SHP77 treated with DMSO at 0.1 percent for 48 hours (cell line): ENCODE data around the gene FILIP1L.

Experiments
- DNase-seq: peaks from one replicate; lab custom pipeline; 2025; lab: John Stamatoyannopoulos, UW

The FILIP1L gene

DNA sequence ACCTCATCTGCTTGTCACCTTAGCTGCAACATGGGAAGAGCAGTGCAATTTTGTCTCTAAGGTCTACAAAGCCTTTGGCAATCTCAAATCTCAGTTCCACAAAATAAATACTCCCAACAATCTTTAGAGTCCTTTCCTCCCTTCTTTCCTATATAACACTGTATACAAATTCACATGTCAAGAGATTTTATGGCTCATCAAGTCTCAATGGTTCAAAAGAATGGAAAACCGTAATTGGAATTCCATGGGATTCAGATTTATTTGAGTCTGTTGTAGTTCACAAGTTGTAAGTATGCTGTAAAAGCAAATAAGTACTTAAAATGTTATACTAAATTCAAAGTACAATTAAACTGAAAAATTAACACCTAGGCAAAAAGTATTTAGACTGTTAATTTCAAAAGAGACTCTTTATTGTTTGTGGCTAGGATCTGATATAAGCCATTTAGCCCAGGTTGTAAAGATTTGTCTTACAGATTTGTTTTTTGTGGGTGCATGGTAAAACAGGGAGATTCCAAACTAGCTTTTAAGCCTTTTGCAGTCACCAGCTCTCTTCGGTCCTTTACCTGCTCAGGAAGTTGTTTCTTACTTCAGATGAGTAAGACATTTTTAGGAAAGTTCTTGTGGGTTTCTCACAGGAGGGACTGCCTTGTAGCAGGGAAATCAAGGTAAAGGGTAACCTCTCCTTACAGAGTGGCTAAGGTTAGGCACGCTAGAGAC is 246.5 kb downstream of the FILIP1L start:
- DNase-seq, result no peak

DNA sequence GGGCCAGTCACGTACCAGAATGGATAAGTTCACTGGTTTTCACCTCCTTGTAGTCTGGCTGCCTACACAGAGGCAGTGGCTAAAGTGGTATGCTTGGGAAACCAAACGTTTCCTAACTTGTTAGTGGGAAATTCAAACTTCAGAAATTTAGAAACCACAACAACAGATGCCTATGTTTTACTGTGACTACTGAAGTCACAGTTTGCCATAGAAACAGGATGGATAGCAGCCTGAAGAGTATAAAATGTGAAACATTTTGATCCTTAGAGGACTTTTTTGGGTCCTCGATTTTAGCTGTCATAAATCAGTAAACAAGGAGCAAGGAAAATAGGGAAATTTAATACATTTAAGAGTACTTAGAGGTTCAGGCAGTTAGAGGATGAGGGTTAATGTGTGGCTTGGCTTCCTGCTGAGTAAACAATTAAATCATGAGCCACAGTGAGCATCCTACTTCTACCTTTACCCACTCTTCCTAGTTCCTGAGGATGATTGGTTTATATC is 248.0 kb downstream of the FILIP1L start:
- no peak for DNase-seq

DNA sequence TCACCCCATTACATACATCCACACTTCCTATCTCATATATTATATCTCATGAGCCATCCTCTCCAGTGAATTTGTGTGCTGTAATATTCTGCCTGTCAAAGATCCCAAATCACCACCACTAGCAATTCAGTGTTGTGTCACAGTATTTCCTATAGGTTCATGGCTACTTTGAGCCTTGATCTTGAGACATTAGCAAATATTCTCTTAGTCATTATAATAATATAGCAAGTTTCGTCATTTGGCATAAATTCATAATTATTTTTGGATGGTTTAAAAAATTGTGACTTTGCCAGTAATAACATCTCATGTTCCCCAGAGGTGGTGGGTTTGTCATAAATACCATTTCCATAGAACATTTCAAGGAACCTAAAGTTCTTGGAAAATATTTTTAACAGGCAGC is 249.0 kb downstream of the FILIP1L start:
- DNase-seq, result no peak

DNA sequence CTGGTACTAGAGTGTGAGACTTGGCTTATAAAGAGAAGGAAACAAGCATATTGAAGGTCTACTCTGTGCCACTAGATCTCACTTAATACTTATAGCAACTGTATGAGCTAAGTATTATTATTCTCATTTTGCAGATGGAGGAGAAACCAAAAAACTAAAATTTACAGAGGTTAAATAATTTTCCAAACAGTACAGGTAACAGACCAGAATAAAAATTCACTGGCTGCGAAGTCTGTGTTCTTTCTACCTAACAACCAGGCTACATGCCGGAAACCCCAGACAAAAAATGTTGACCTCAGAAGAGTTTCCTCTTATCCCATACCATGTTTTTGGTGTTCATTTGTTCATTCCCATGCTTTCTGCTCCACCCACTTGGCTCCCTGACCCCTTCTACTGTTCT is 250.0 kb downstream of the FILIP1L start:
- DNase-seq, result no peak

DNA sequence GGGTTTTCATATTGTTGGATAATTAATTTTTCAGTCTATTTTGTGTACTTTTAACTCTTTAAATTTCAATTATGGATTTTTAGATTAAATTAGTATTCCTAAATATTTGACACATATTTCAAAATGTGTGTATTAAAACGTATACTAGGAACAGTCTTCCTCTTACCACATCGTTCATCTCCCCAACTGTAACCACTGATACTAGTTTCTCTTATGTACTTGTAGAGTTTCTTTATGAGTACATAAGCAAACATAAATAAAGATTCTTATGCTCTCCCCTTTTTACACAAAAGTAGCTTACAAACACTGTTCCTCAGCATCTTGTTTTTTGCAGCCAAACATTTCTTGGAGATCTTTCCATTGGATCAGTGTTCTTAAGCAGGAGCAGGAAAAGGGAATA is 250.7 kb downstream of the FILIP1L start:
- no peak for DNase-seq

DNA sequence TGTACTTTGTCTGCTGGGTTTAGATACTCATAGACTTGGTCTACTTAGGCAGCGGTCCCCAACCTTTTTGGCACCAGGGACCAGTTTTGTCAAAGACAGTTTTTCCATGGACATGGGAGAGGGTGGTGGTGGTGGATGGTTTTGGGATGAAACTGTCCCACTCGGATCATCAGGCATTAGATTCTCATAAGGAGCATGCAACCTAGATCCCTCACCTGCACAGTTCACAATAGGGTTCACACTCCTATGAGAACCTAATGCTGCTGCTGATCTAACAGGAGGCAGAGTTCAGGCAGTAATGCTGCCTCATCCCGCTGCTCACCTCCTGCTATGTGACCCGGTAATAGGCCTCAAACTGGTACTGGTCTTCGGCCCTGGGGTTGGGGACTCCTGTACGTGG is 251.3 kb downstream of the FILIP1L start:
- no peak for DNase-seq

DNA sequence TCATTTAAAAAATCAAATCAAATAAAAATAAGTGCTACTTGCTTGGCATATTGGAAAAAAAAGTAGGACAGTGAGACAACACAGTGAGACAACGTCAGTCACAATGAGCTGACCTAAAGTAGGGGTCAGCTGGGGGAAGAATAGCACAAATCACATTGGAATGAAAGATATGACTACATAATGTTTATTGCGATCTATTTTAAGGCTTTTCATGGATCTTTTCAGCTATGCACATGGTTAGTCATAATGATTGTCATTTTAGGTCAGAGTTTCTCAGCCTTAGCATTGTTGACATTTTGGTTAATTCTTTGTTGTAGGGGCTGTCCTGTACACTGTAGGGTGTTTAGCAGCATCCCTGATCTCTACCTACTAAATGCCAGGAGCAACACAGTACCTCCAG is 252.1 kb downstream of the FILIP1L start:
- no peak for DNase-seq

DNA sequence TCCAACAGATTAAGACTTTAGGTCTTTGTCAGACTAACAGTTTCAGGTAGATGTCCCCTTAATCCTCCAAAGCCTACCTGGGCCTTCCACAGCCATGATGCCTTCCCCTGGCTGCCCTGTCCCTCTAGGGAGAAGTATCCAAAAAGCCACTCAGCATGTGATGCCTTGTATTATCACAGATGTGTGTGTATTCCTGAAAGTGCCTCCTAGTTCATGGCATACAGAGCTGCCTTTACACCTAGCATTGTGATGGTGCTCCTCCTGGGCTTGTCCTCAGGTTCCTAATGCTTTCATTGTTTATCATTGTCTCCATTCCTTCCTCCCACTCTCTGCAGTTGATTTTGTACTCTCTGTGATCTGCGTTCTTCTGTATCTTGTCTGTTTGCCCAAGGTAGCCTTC is 253.1 kb downstream of the FILIP1L start:
- DNase-seq, result no peak

DNA sequence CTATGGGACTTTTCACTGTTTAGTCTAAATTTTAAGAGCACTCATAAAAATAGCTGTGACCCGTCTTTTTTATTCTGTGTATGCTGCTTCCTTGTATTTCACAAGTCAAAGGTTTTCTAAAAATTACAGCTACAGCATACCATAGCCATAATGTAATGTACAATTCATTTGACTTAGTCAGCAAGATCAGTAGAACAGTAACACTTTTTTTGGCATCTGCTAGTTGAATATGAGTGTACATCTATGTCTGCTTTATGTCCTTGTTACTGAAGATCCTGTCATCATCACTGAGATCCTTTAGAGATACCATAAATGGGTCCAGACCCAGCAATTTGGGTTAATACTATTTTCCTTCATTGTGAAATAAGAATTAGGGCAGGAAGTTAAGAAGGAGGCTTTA is 254.5 kb downstream of the FILIP1L start:
- DNase-seq, result no peak

DNA sequence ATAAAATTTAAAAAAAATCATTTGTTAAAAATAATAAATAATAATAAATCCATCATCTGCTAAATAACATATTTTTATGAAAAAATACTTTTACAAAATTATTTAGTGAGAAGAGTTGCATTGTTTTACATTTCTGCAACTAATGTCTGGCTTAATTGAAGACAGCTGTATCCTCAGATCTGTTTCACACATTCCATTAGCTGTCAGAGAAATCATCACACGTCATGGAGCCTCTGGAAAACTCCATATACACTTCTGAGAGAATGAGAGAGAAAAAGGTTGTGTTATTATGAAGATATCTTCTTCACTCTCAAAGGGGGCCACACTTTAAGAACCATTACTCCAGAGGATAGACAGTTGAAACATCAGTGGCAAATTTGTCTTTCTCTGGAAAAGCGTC is 255.8 kb downstream of the FILIP1L start:
- no peak for DNase-seq

DNA sequence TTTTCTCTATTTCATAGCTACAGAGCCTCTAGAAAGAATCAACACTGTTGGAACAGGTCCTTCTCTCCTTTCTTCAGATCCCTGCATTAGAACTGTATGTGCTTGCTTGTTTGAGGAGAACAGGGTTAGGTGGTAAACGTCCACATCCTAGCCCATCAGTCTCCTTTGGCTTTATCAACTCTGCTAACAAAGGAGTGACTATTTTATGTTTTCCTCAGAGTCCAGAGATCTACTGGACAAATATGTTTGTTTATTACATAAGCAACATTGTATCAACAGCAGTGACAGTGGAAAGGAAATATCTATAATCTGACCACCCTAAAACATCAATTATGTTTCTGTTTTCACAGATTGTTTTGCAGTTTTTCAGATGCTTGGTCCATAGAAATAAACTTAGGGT is 257.0 kb downstream of the FILIP1L start:
- no peak for DNase-seq

DNA sequence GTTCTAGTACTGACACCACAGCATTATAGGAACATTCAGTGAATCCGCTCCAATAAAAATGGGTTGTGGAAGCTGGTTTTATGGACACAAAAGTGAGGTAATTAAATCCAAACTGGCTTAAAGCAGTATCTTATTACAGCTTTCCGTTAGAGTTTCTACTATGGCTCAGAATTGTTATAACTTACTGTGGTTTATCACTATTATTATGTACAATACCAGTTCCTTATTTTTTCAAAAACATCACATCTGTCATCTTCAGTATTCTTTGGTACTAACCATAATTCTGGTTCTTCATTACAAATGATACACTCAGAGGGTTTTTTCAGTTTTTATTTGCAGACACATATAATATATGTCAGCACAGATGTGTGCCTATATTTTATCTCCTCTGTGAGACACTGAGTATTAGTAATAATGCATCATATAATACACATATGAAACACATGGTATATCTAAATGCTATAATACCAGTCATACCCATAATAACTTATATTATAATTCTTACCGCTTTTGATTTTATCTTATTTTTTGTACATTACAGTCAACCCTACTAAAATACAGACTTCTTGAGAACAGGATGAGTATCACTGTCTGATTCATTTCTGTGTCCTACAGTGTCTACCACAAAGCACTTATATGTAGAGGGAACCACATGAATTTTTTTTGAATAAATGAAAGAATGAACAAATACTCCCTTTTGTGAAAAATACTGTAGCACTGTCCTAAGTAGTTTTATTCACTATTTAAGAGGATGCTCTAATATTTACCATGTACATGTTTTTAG is 257.7 kb downstream of the FILIP1L start:
- DNase-seq, result no peak

DNA sequence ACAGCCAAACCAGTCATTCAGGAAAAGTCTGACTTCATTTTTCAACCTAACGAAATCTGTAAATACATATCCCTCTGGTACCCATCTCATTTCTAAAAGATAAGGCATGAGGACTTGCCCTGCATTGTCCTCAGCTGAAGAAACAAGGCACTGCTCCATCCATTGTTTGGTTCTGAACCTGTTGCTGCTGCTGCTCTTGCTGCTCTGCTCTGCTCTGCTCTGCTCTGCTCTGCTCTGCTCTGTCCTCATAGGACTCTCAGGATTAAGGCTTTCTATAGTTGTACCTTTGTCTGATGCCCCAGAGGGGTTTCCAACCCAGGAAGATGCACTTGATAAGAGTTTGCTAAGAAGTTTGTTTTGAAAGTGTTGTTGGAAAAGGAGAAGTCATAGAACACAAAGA is 258.4 kb downstream of the FILIP1L start:
- DNase-seq, result no peak

DNA sequence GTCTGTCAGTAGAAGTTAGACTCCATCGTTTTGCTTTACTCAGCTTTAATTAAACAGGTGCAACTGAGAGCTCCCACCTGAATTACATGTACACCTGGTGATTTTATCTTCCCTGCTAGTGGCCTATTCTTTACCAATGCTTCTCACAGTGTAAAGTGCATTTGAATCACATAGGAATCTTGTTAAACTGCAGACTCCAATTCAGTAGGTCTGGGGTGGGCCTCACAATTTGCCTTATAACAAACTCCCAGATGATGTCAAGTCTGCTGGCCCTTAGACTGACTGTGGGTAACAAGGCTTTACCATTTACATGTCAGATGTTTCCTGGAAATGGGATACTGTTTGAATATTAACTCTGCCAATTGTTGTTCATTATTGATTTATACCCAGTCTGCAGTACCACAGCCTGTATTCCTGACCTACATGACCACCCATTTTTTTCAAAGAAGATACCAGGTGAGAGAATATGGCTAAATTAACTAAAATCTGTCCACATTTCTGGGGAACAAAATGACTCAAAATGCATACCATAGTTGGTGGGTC is 259.5 kb downstream of the FILIP1L start:
- DNase-seq, result no peak

DNA sequence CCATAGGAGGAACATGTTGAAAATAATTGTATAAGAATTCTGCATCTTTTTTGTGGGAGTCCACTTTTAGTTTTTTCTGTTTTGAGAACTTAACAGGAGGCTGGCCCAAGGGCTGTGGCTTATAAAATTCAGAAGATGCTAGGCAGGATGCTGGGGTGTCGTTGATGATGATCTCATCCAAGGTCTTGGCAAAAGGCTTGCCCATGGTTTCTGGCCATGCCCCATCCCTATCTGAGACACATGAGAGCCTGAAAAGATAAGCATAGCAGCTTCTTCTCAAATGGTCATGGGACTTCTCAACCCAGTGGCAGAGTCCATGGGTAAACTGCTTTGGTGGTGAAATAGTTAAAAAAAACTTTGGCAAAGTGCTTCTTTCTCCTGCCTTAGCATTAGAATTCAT is 261.4 kb downstream of the FILIP1L start:
- DNase-seq, result no peak

DNA sequence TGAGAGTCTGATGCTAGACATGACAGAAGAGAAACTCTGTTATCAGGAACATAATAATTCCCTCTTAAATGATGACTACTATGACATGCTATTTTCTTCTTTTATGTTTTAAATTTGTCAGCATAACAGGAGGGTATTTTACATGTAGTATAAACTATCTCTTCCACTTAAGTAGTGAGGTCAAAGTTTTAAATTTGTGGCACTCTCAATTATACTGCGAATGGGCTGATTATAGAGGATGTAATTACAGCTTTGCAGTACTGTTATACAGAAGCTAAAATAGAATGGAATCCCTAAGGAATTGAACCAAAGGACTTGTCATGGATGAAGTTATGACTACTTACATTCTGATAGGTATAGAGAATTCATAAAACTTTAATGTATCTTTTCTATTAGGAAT is 262.3 kb downstream of the FILIP1L start:
- no peak for DNase-seq

DNA sequence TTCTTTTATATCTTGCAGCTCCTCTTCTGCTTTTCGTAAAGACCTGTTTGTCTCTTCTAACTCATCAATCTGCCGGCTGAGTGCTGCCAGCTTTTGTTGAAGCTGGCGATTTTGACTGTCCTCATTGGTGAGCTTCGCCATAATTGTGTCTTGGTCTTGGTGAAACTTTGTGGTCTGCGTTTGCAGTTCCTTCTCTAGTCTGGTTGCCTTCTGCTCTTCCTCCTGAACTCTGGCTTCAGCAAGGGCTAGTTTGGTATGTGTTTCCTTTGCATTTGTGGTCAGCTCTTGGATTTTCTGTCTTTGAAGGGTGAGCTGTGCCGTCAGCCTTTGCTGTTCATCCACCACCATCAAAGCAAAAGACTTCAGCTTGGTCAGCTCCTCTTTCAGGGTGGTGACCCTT is 263.7 kb downstream of the FILIP1L start:
- DNase-seq, result no peak

DNA sequence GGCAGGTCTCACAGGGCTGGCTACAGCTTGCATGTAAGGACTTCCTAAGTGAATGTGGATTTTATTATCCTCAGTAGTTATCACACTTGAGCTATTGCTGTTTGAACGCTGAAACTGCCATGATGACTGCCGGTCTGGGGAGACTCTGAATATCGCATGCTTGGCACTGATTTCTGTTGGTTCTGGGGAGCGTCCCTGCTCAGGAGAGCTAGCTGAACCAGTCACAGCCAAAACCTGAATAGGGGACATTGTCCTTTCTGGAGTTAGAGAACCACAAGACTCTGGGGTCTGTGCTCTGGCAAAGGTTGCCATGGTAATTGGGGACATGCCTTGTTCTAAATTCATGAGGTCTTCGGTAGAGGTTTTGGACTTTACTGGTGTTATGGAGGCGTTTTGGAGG is 265.9 kb downstream of the FILIP1L start:
- no peak for DNase-seq

DNA sequence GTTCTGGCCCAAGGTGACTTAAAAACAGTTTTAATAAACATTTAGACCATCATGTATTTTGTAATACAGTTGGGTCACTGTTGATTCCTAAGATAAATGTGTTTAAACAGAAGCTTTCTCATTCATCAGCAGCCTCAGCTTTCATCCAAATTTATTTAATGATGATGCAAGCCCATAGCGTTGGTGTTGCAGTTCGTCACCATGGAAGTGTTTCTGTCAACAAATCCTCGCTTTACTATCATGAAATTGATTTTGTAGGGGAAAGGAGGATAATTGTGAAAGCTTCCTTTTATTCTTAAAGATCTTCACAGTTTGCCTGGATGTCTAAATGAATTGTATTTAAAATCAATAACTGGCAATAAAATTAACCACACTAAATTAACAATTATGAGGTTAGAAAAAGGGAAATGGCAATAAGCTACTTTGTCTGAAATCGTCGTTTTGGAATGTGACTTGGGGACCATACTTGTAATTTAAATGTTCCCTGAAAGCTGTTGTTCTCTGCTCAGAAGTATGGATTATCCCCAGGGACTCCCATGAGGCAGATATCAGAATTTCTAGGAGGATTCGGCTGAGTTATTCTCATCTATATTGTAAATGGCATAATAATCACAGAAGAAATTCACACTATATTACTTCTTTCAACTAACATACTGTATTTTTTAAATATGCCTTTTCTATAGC is 267.7 kb downstream of the FILIP1L start:
- DNase-seq, result no peak

DNA sequence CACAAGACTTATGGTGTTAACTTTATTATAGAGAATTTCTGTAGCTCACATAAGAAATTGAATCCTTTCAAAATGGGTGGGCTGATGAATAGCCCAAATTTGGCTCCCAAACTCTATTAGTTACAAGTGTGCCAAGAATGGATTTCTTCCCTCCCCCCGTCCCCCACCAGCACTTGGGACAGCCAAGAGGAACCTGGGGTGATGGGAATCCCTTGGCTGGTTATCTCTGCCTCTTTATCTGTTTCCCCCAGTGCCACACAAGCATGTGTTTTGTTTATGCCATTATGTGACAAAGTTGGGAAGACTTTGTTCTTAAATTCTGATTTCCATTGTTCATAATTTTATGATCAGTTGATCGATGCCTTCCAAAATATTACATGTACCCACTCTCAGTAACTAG is 268.3 kb downstream of the FILIP1L start:
- DNase-seq, result no peak

DNA sequence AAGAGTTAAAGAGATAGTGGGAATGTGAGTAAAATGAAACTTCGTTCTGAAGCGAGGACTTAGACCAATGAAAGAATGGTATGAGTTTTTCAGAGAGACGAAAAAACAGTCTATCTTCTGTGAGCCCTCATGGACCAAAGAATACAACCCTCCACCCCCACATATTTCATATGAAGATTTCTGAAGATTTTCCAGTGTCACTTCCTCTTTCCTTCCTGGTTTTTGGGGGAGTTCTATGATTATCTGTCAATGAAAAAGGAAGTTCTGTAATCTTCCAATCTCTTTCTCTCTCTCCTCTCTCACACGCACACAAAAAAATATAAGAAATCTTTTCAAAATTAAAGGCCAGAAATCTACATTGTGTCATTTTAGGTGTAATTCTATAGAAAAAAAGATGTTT is 269.0 kb downstream of the FILIP1L start:
- DNase-seq, result no peak

DNA sequence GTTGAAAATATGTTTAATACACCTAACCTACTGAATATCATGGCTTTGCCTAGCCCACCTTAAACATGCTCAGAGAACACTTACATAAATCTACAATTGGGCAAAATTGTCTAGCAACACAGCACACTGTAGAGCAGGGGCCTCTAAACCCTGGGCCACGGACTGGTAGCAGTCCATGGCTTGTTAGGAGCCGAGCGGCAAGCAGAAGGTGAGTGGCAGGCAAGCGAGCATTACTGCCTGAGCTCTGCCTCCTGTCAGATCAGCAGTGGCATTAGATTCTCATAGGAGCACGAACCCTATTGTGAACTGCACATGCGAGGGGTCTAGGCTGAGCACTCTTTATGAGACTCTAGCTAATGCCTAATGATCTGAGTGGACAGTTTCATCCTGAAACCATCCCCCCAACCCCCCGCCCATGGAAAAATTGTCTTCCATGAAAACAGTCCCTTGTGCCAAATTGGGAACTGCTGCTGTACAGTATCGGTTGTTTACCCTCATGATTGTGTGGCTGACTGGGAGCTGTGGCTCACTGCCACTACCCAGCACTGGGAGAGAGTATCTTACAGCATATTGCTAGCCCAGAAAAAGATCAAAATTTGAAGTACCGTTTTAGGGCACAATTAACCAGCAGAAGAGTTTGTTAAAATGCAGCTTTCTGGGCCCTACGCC is 270.6 kb downstream of the FILIP1L start:
- no peak for DNase-seq
